Keratinocyte (primary cell): ENCODE data around the gene USP44. TPM values are rescaled to one million over a fixed set of nuclear protein-coding genes. Genes with fewer than 3 reads are reported as not detected.
"Not testable (repeated sequence)": the region's sequence is repeated elsewhere in the genome, so short reads cannot be mapped to it uniquely, and the experiment has no call there.

ENCODE experiments used
- DNase-seq: peaks from one replicate; pipeline ENCODE4 v3.0.0-alpha.2; 2011; ENCODE audit warnings: low read depth, missing footprints, low spot score
- FAIRE-seq: peaks from 2 replicates; lab custom pipeline; 2011; peaks lifted over from hg19 to GRCh38; lab: Jason Lieb, UNC
- H2AFZ ChIP-seq: 2 replicates; pipeline ENCODE4 v1.6.0; 2012; ENCODE audit warnings: low read length, control low read depth, inconsistent platforms; ENCODE audit not compliant: control insufficient read depth
- H3K27ac ChIP-seq: 2 replicates; pipeline ENCODE4 v1.5.1; 2011; ENCODE audit warnings: low read length; ENCODE audit not compliant: control insufficient read depth, insufficient read depth
- H3K27me3 ChIP-seq: 3 replicates; pipeline ENCODE4 v1.6.0; 2011; ENCODE audit warnings: low read length; ENCODE audit not compliant: control insufficient read depth, insufficient read depth; ENCODE audit errors: extremely low read depth
- H3K36me3 ChIP-seq, 2 experiments: 2 replicates in 1 of 2; 3 replicates in 1 of 2; pipeline ENCODE4 v1.5.1; 2011; ENCODE audit warnings: low read length in 2 of 2, mild to moderate bottlenecking in 1 of 2; ENCODE audit not compliant: control insufficient read depth in 2 of 2, insufficient read depth in 2 of 2; ENCODE audit errors: extremely low read depth in 1 of 2
- H3K4me1 ChIP-seq: 3 replicates; pipeline ENCODE4 v1.5.1; 2011; ENCODE audit warnings: low read length; ENCODE audit not compliant: control insufficient read depth, insufficient read depth; ENCODE audit errors: extremely low read depth
- H3K4me2 ChIP-seq: 3 replicates; pipeline ENCODE4 v1.6.0; 2011; ENCODE audit warnings: low read depth, low read length; ENCODE audit not compliant: control insufficient read depth, insufficient read depth; ENCODE audit errors: extremely low read depth
- H3K4me3 ChIP-seq, 3 experiments: fragments of 200-600 bp in 1 of 3; sonication (generic) in 1 of 3; 2 replicates in 2 of 3; 3 replicates in 1 of 3; pipeline ENCODE4 v1.5.1; 2011 to 2016; ENCODE audit warnings: low read length in 3 of 3, mild to moderate bottlenecking in 3 of 3, control low read depth in 2 of 3, inconsistent platforms in 1 of 3, low read depth in 1 of 3, mixed read lengths in 1 of 3, mixed run types in 1 of 3, moderate library complexity in 1 of 3; ENCODE audit not compliant: control insufficient read depth in 2 of 3, insufficient read depth in 2 of 3; ENCODE audit errors: extremely low read depth in 1 of 3
- H3K79me2 ChIP-seq: 2 replicates; pipeline ENCODE4 v1.6.0; 2012; ENCODE audit warnings: low read length; ENCODE audit not compliant: control insufficient read depth, insufficient read depth
- H3K9ac ChIP-seq: 3 replicates; pipeline ENCODE4 v1.6.0; 2011; ENCODE audit warnings: low read length; ENCODE audit not compliant: control insufficient read depth, insufficient read depth; ENCODE audit errors: extremely low read depth
- H3K9me1 ChIP-seq: 3 replicates; pipeline ENCODE4 v1.6.0; 2011; ENCODE audit warnings: low read length; ENCODE audit not compliant: control insufficient read depth, insufficient read depth; ENCODE audit errors: extremely low read depth
- H3K9me3 ChIP-seq: 2 replicates; pipeline ENCODE4 v1.5.1; 2012; ENCODE audit warnings: low read depth, low read length; ENCODE audit not compliant: control insufficient read depth
- H4K20me1 ChIP-seq: 3 replicates; pipeline ENCODE4 v1.6.0; 2011; ENCODE audit warnings: low read length; ENCODE audit not compliant: control insufficient read depth, insufficient read depth; ENCODE audit errors: extremely low read depth
- EZH2 ChIP-seq: IDR thresholded peaks from one replicate; pipeline ENCODE4 v1.6.1; 2012; ENCODE audit warnings: inconsistent platforms, mild to moderate bottlenecking, low read length, moderate library complexity
- dilution Hi-C: fragments of 300-500 bp; cut with MboI; formaldehyde crosslinking; loops from one replicate; pipeline ENCODE4 v1.7.0; 2020; ENCODE audit warnings: low sequenced_read_pairs; ENCODE audit not compliant: extremely low pct_ligation_motif_present
- polyA plus RNA-seq, 5 experiments: library from polyadenylated mRNA; depleted of rRNA in 3 of 5; stranded (reverse) in 3 of 5; stranded (forward) in 1 of 5; unstranded in 1 of 5; fragments of >200 nt; gene quantifications; 1 replicate in 1 of 5; 2 replicates in 3 of 5; 3 replicates in 1 of 5; pipeline versions ENCODE4 v1.2.1 to v1.2.3, GENCODE V29; 2011 to 2012; ENCODE audit warnings: missing spikeins in 2 of 5, low read depth in 1 of 5, low replicate concordance in 1 of 5
- TF ChIP-seq, protein P1 (sequence below), 3 experiments: IDR thresholded peaks in 1 of 3; conservative IDR thresholded peaks in 1 of 3; optimal IDR thresholded peaks in 1 of 3; 2 replicates in 2 of 3; 3 replicates in 1 of 3; pipeline versions ENCODE3 to v1.5.1; 2011; ENCODE audit warnings: low read length in 3 of 3, mild to moderate bottlenecking in 3 of 3, moderate library complexity in 2 of 3, control low read depth in 1 of 3, inconsistent platforms in 1 of 3; ENCODE audit not compliant: insufficient read depth in 2 of 3; ENCODE audit errors: extremely low read depth in 1 of 3

USP44 gene
- polyA plus RNA-seq, 1 donor (not counting 4 experiments of a cell fraction or from before 2014, with no cell fraction given): 0.18 TPM

DNA sequence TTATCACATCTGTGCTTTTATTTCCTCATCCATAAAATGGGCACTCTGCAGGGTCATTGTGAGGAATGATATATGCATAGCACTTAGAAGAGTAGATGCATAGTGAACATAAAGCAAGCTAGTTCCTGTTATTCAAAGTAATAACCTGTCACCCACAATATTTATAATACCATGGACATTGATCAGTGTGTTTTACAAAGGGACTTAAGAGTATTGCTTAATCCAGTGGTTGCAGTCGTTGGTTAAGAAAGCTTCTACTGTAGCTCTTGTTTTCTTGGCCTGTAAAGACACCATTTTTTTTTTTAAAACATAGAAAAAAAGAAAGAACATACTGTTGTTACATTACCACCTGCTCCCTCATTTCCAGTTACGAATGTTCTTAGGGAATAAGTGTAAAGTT, 64.3 kb downstream of the USP44 start:
- Histone ChIP-seq H3K27ac (no peak overlapping the region), H3K4me1 (no peaks in the 10 kb centered on the region), H3K9me1 (peaks cover 3% of the 10 kb centered on the region), H3K4me3 (no peak overlapping the region), H3K9ac (no peak overlapping the region), H2AFZ (no peak overlapping the region), H4K20me1 (no peaks in the 10 kb centered on the region), H3K27me3 (no peaks in the 10 kb centered on the region), H3K9me3 (no peaks in the 10 kb centered on the region), H3K79me2 (peaks cover 18% of the 10 kb centered on the region), H3K4me2 (no peak overlapping the region), H3K36me3 (peaks cover 3 to 18% of the 10 kb centered on the region in 2 experiments)
- dilution Hi-C loops: no loop called here
- no peak for DNase-seq
- TF ChIP-seq EZH2: no peak
- TF ChIP-seq, protein P1, sequence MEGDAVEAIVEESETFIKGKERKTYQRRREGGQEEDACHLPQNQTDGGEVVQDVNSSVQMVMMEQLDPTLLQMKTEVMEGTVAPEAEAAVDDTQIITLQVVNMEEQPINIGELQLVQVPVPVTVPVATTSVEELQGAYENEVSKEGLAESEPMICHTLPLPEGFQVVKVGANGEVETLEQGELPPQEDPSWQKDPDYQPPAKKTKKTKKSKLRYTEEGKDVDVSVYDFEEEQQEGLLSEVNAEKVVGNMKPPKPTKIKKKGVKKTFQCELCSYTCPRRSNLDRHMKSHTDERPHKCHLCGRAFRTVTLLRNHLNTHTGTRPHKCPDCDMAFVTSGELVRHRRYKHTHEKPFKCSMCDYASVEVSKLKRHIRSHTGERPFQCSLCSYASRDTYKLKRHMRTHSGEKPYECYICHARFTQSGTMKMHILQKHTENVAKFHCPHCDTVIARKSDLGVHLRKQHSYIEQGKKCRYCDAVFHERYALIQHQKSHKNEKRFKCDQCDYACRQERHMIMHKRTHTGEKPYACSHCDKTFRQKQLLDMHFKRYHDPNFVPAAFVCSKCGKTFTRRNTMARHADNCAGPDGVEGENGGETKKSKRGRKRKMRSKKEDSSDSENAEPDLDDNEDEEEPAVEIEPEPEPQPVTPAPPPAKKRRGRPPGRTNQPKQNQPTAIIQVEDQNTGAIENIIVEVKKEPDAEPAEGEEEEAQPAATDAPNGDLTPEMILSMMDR (optimal IDR thresholded peaks at IDR 0.05 in 1 of 3, IDR thresholded peaks at IDR 0.05 in 1 of 3, conservative IDR thresholded peaks at IDR 0.05 in 1 of 3; ENCODE audit: extremely low read depth in 1 of 3, insufficient read depth in 2 of 3, low read length in 3 of 3): no peak
- no peak for FAIRE-seq

DNA sequence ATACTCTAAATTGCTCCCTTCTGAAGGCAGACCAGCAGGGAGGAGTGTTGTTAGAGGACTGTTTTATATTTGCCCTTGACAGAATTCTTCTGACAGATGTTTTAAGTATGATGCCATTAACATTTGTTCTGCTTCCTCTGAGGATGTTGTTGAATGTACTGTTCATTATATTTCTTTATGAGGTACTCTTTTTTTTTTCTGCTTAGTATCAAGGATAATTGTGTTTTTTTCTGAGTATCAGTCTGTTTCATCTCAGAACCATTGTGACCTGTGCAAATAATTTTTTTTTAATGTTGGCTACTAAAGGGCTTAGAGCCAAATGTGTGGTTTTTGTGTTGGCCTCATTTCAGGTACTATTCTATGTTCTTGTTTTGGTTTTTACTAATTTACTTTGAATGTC, 66.8 kb downstream of the USP44 start:
- H2AFZ ChIP-seq: no peak overlapping the region
- peaks cover 14% of the 10 kb centered on the region for H3K4me1 ChIP-seq
- FAIRE-seq (no peak), DNase-seq (no peak)
- H4K20me1 ChIP-seq: no peaks in the 10 kb centered on the region
- peaks cover 39% of the 10 kb centered on the region for H3K79me2 ChIP-seq
- H3K9me3 ChIP-seq: no peaks in the 10 kb centered on the region
- peaks cover 1 to 19% of the 10 kb centered on the region in 2 experiments for H3K36me3 ChIP-seq
- no peaks in the 10 kb centered on the region for H3K27me3 ChIP-seq
- TF ChIP-seq, protein P1 (optimal IDR thresholded peaks at IDR 0.05 in 1 of 3, IDR thresholded peaks at IDR 0.05 in 1 of 3, conservative IDR thresholded peaks at IDR 0.05 in 1 of 3; ENCODE audit: extremely low read depth in 1 of 3, insufficient read depth in 2 of 3, low read length in 3 of 3): no peak
- no peak for TF ChIP-seq EZH2
- dilution Hi-C loops: no loop called here
- H3K9ac ChIP-seq: no peak overlapping the region
- H3K4me2 ChIP-seq: no peak overlapping the region
- H3K9me1 ChIP-seq: peaks cover 4% of the 10 kb centered on the region
- no peak overlapping the region for H3K27ac ChIP-seq
- no peak overlapping the region for H3K4me3 ChIP-seq

DNA sequence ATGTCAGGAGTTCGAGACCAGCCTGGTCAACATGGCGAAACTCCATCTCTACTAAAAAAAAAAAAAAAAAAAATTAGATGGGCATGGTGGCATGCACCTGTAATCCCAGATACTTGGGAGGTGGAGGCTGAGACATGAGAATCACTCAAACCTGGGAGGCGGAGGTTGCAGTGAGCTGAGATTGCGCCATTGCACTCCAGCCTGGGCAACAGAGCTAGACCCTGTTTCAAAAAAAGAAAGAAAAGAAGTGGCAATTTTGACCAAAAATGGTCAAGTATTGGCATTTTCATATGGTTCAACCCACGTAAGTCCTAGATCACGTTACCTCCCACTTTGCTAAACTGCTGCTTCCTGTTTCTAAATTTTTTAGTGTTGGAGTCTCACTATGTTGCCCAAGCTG, 68.7 kb downstream of the USP44 start:
- H4K20me1 ChIP-seq, H3K9ac ChIP-seq, H3K9me1 ChIP-seq, H2AFZ ChIP-seq, FAIRE-seq, H3K4me2 ChIP-seq, DNase-seq, H3K4me3 ChIP-seq, H3K27me3 ChIP-seq, H3K27ac ChIP-seq, dilution Hi-C loops, H3K9me3 ChIP-seq: not testable (repeated sequence)
- peaks cover 58% of the 10 kb centered on the region for H3K79me2 ChIP-seq
- H3K4me1 ChIP-seq: peaks cover 14% of the 10 kb centered on the region
- H3K36me3 ChIP-seq: peaks cover 3 to 24% of the 10 kb centered on the region in 2 experiments
